Left lung (tissue), 10 donors: Measurements from ENCODE around the gene PIK3R1. TPM values are rescaled to one million over a fixed set of nuclear protein-coding genes. Genes with fewer than 3 reads are reported as not detected.

Source experiments
- ATAC-seq: fragments of 200-7000 bp; cut with Tn5 transposase; one replicate; pipeline ENCODE4 v1.9.1; 2020; ENCODE audit warnings: moderate library complexity
- DNase-seq, 4 donors: peaks; one replicate each; pipeline ENCODE4 v3.0.0-alpha.2; 2013 to 2020
- H3K27ac ChIP-seq, 2 donors: fragments of 200-600 bp; sonication (generic) in 1 of 2; one replicate each; pipeline versions ENCODE4 v1.5.0 to v1.8.0; 2020 to 2021
- H3K27me3 ChIP-seq, 2 donors: fragments of 200-600 bp; sonication (generic) in 1 of 2; one replicate each; pipeline versions ENCODE4 v1.5.0 to v1.8.0; 2020 to 2021
- H3K36me3 ChIP-seq, 2 donors: fragments of 200-600 bp; sonication (generic) in 1 of 2; one replicate each; pipeline versions ENCODE4 v1.5.0 to v1.8.0; 2020 to 2021
- H3K4me1 ChIP-seq, 2 donors: fragments of 200-600 bp; one replicate each; pipeline ENCODE4 v1.8.0; 2021
- H3K4me3 ChIP-seq, 2 donors: fragments of 200-600 bp; sonication (generic) in 1 of 2; one replicate each; pipeline versions ENCODE4 v1.5.0 to v1.8.0; 2020 to 2021; ENCODE audit warnings: mild to moderate bottlenecking in 1 of 2
- H3K9me3 ChIP-seq, 2 donors: fragments of 200-600 bp; sonication (generic) in 1 of 2; one replicate each; pipeline versions ENCODE4 v1.5.0 to v1.8.0; 2020 to 2021
- CTCF ChIP-seq, 2 donors: fragments of 200-600 bp; sonication (generic) in 1 of 2; IDR thresholded peaks; one replicate each; pipeline versions ENCODE4 v1.5.0 to v1.8.0; 2021; ENCODE audit warnings: antibody characterized with exemption in 2 of 2
- intact Hi-C, 2 donors: fragments of 100-400 bp; cut with DNase I; formaldehyde crosslinking; loops; one replicate each; pipeline versions ENCODE4 v1.11.2 to v1.14.2; 2022
- polyA plus RNA-seq, 6 donors: library from polyadenylated mRNA; unstranded; fragments of 120-200 nt; gene quantifications; one replicate each; pipeline ENCODE4 v1.2.1, GENCODE V29; 2013; ENCODE audit not compliant: insufficient read length in 6 of 6
- total RNA-seq, 2 donors: library from RNA; stranded (reverse); fragmentation: NEBNext Ultra II Directional; extraction: Animal tissue kit (Norgen Biotek cat#: 25700); gene quantifications; one replicate each; pipeline ENCODE4 v1.2.1, GENCODE V29; 2021
- donor health status: DM: no; HTN: yes; CAD: no.
- donor health status: DM: no; HTN: no; CAD: no.

Gene PIK3R1
- total and polyA plus RNA-seq, 8 donors: 70.9 to 92.9 (median 80.5) TPM

- ATAC-seq (no peak), DNase-seq (no peak)
- H3K4me3 ChIP-seq: peak overlapping the region in 1 of 2 donors; percentile 48
- no peak for TF ChIP-seq CTCF (IDR thresholded peaks at IDR 0.05)
- no peaks in the 10 kb centered on the region for H3K27me3 ChIP-seq
- intact Hi-C loops: loop anchor here in 1 of 2 donors (5.0 kb wide), 1 partner anchor 173 kb away; no protein-coding TSS in a partner anchor
- H3K9me3 ChIP-seq: no peaks in the 10 kb centered on the region
- H3K27ac ChIP-seq: peak overlapping the region in 1 of 2 donors; percentile 93
- H3K4me1 ChIP-seq: peaks cover 31 to 81% of the 10 kb centered on the region in 2 donors
- H3K36me3 ChIP-seq: peaks cover 0 to 35% of the 10 kb centered on the region in 2 donors
These were observed 73.9 kb downstream of the PIK3R1 start for GRCh38 chr5:68289498-68289897.

GRCh38 chr5:68290260-68290674 lies 74.7 kb downstream of the PIK3R1 start:
- intact Hi-C loops: no loop called here
- DNase-seq (peak in 2 of 4 donors; percentile 60 to 76), ATAC-seq (no peak)
- Histone ChIP-seq H3K4me3 (no peak overlapping the region), H3K9me3 (no peaks in the 10 kb centered on the region), H3K27me3 (no peaks in the 10 kb centered on the region), H3K36me3 (peaks cover under 1 to 35% of the 10 kb centered on the region in 2 donors), H3K27ac (no peak overlapping the region), H3K4me1 (peaks cover 31 to 74% of the 10 kb centered on the region in 2 donors)
- no peak for TF ChIP-seq CTCF (IDR thresholded peaks at IDR 0.05)

- no peak for ATAC-seq
- Histone ChIP-seq H3K36me3 (peaks cover 4 to 41% of the 10 kb centered on the region in 2 donors), H3K27me3 (no peaks in the 10 kb centered on the region), H3K4me3 (no peak overlapping the region), H3K9me3 (no peaks in the 10 kb centered on the region), H3K4me1 (peaks cover 29 to 68% of the 10 kb centered on the region in 2 donors), H3K27ac (peak overlapping the region in 1 of 2 donors; percentile 5)
- no peak for DNase-seq
- intact Hi-C loops: no loop called here
- TF ChIP-seq CTCF (IDR thresholded peaks at IDR 0.05): no peak
These were observed 75.3 kb downstream of the PIK3R1 start for GRCh38 chr5:68290847-68291246.

DNA sequence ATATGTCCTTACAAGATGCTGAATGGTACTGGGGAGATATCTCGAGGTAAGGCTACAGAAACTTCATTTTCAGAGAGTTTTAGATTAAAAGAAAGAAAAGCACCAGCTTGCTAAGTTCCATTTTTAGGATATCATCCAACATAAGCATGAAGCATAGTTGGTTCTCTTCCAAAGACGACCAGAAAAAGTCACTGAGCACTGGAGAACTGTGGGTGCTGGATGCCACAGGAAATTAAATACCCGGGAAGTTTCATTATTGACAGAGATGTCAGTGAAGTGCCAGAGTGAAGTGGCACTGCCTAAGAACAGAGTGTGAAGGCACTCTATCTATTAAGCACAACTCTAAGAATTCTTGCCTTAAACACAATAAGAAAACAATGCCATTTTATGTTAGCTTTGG lies 76.8 kb downstream of the PIK3R1 start:
- DNase-seq: no peak
- ATAC-seq: no peak
- H3K36me3 ChIP-seq: peaks cover 4 to 55% of the 10 kb centered on the region in 2 donors
- peaks cover 14 to 53% of the 10 kb centered on the region in 2 donors for H3K4me1 ChIP-seq
- no peak overlapping the region for H3K4me3 ChIP-seq
- TF ChIP-seq CTCF (IDR thresholded peaks at IDR 0.05): no peak
- H3K9me3 ChIP-seq: no peaks in the 10 kb centered on the region
- H3K27me3 ChIP-seq: no peaks in the 10 kb centered on the region
- H3K27ac ChIP-seq: no peak overlapping the region
- intact Hi-C loops: no loop called here

GRCh38 chr5:68295772-68296171 lies 80.2 kb downstream of the PIK3R1 start:
- peak; percentile 92 for ATAC-seq
- Histone ChIP-seq H3K4me1 (peaks cover 4 to 20% of the 10 kb centered on the region in 2 donors), H3K27me3 (no peaks in the 10 kb centered on the region), H3K4me3 (no peak overlapping the region), H3K9me3 (no peaks in the 10 kb centered on the region), H3K36me3 (peaks cover 4 to 89% of the 10 kb centered on the region in 2 donors), H3K27ac (peak overlapping the region in 1 of 2 donors; percentile 14)
- TF ChIP-seq CTCF (IDR thresholded peaks at IDR 0.05): no peak
- DNase-seq: peak in 3 of 4 donors; percentile 27 to 73 (median 56)
- intact Hi-C loops: loop anchor here in 1 of 2 donors (5.0 kb wide), 1 partner anchor 362 kb away; no protein-coding TSS in a partner anchor
